Heart right ventricle (tissue), 16 donors: Measurements from ENCODE around the gene PLD1. TPM values are rescaled to one million over a fixed set of nuclear protein-coding genes. Genes with fewer than 3 reads are reported as not detected.

Experiments used
- ATAC-seq, 8 donors: fragments of 200-7000 bp; cut with Tn5 transposase; one replicate each; pipeline ENCODE4 v1.9.1; 2020; ENCODE audit warnings: mild to moderate bottlenecking in 8 of 8, moderate library complexity in 8 of 8, moderate number of reproducible peaks in 1 of 8
- DNase-seq, 2 donors: peaks; one replicate each; pipeline ENCODE4 v3.0.0-alpha.2; 2020
- H3K27ac ChIP-seq, 10 donors: fragments of 200-600 bp; sonication (generic) in 2 of 10; one replicate each; pipeline versions ENCODE4 v1.5.0 to v1.8.0; 2020 to 2022; ENCODE audit warnings: mild to moderate bottlenecking in 3 of 10
- H3K27me3 ChIP-seq, 7 donors: fragments of 200-600 bp; one replicate each; pipeline ENCODE4 v1.8.0; 2021 to 2022; ENCODE audit warnings: mild to moderate bottlenecking in 2 of 7
- H3K36me3 ChIP-seq, 9 donors: fragments of 200-600 bp; sonication (generic) in 1 of 9; one replicate each; pipeline versions ENCODE4 v1.5.0 to v1.8.0; 2020 to 2022; ENCODE audit warnings: mild to moderate bottlenecking in 2 of 9
- H3K4me1 ChIP-seq, 9 donors: fragments of 200-600 bp; sonication (generic) in 1 of 9; one replicate each; pipeline versions ENCODE4 v1.5.0 to v1.8.0; 2020 to 2022; ENCODE audit warnings: mild to moderate bottlenecking in 4 of 9
- H3K4me3 ChIP-seq, 10 donors: fragments of 200-600 bp; sonication (generic) in 2 of 10; one replicate each; pipeline versions ENCODE4 v1.5.0 to v1.8.0; 2020 to 2022; ENCODE audit warnings: mild to moderate bottlenecking in 7 of 10, moderate library complexity in 2 of 10
- H3K9me3 ChIP-seq, 11 donors: fragments of 200-600 bp in 10 of 11; sonication (generic) in 2 of 11; one replicate each; pipeline versions ENCODE4 v1.5.0 to v1.8.0; 2013 to 2022; ENCODE audit warnings: mild to moderate bottlenecking in 2 of 11, control low read depth in 1 of 11, moderate library complexity in 1 of 11
- WGBS, 2 donors: extraction: QIAGEN DNeasy Blood & Tissue Kit; methylation state at CpG; one replicate each; pipeline ENCODE4 v1.1.7; 2013; ENCODE audit warnings: inconsistent platforms in 1 of 2; 5-methylcytosine and 5-hydroxymethylcytosine counted together
- intact Hi-C, 10 donors: fragments of 100-400 bp; cut with DNase I; formaldehyde crosslinking; loops; one replicate each; pipeline versions ENCODE4 v1.11.1 to v1.14.2; 2022
- polyA plus RNA-seq, 2 donors: library from polyadenylated mRNA; stranded (reverse); fragments of 200-250 nt; gene quantifications; one replicate each; pipeline ENCODE4 v1.2.3, GENCODE V29; 2013
- total RNA-seq, 10 donors: library from RNA; stranded (reverse); fragmentation: NEBNext Ultra II Directional in 3 of 10; extraction: Animal tissue kit (Norgen Biotek cat#: 25700) in 3 of 10; gene quantifications; one replicate each; pipeline versions ENCODE4 v1.2.1 to v1.2.4, GENCODE V29; 2021 to 2023
- TF ChIP-seq, protein P1 (sequence below), 9 donors: fragments of 200-600 bp; sonication (generic) in 2 of 9; IDR thresholded peaks; one replicate each; pipeline versions ENCODE4 v1.5.0 to v1.8.0; 2021 to 2022; ENCODE audit warnings: antibody characterized with exemption in 9 of 9, mild to moderate bottlenecking in 5 of 9, moderate library complexity in 1 of 9
- donor health status: Arrhythmogenic right ventricular cardiomyopathy.
- donor health status: ischemic (EF 13 %, LVEDD 7.1; RV severe dilation, severe dysfunction).
- donor health status: healthy with polysubstance abuse.
- donor health status: DM: no; HTN: yes; CAD: no.
- donor health status: DM: no; HTN: no; CAD: no.
- donor health status: ischemic (EF 25% LVEDD 6.9; RV normal size, moderate dysfunction).
- donor health status: ischemic (EF 25% LVEDD 5.7; RV mildly dilated, moderate dysfunction).
- donor health status: healthy.
- donor health status: DM: yes; HTN: yes; CAD: no.
- donor health status: Ischemic cardiomyopathy.
- donor health status: ischemic (EF 35%, LVEDD 5.7; RV mildly dilated, moderate dysfunction).
- donor health status: nonischemic (EF 11% LVEDD 7.7; RV severe dilation, severe dysfunction).
- donor health status: DM: yes; HTN: yes; CAD: no.
- donor health status: PGD.
- donor health status: ischemic (EF 29% LVEDD 5.4; RV normal size, mild dysfunction).
- donor health status: nonischemic (EF 23%, LVEDD 6.1; RV moderate dilation, normal function).

Gene PLD1
- total and polyA plus RNA-seq, 12 donors: 10.5 to 83.3 (median 62.9) TPM

DNA sequence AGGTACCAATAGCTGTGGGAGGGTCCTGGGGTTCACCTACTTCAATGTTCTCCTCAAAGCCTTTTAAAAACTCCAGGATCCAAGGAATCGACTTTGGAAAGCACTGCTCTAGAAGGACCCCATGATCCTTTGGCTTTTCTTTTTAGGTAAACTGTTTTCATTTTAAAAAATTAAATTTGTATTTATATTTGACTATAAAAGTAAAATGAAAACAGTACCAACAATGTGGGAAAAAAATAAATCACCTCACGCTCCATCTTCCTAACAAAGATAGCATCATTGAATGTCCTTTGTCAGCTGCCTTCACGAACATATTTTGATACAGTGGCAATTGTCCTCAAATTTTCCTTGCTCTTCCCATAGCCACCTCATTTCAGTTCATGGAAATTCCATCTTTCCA lies 127.5 kb downstream of the PLD1 start:
- TF ChIP-seq, protein P1, sequence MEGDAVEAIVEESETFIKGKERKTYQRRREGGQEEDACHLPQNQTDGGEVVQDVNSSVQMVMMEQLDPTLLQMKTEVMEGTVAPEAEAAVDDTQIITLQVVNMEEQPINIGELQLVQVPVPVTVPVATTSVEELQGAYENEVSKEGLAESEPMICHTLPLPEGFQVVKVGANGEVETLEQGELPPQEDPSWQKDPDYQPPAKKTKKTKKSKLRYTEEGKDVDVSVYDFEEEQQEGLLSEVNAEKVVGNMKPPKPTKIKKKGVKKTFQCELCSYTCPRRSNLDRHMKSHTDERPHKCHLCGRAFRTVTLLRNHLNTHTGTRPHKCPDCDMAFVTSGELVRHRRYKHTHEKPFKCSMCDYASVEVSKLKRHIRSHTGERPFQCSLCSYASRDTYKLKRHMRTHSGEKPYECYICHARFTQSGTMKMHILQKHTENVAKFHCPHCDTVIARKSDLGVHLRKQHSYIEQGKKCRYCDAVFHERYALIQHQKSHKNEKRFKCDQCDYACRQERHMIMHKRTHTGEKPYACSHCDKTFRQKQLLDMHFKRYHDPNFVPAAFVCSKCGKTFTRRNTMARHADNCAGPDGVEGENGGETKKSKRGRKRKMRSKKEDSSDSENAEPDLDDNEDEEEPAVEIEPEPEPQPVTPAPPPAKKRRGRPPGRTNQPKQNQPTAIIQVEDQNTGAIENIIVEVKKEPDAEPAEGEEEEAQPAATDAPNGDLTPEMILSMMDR (IDR thresholded peaks at IDR 0.05): no peak

DNA sequence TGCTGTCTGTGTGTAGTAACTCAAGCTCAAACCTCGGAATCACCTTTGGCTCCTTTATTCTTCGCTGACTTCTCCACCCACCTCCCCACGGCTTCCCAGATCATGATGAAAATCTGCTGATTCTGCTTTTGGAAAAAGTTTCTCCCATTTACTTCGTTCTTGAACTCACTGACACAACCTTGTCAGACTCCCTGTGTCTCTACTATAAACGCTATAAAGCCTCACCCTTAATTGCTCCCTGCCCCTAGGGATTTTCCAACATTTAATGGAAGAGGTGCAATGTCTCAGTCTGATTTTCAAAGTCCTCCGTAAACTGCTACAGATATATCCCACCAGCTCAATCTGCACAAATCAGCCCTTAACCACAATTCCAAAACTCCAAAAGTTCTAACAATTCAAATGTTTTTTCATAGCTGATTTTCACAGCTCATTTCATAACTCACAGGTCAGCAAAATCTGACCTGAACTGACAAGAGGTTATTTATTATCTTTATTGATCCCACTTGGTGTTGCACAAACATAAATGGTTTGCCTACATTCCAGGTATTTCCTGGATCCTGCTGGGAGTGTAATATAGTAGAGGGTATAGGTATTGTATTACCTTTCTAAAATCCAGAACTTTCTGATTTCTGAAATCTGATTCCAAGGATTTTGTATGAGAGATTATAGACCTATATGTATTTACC lies 129.4 kb downstream of the PLD1 start:
- Histone ChIP-seq H3K36me3 (peaks cover 0 to 66% (median 0%) of the 10 kb centered on the region in 9 donors), H3K27ac (no peak overlapping the region), H3K27me3 (no peaks in the 10 kb centered on the region), H3K9me3 (no peaks in the 10 kb centered on the region), H3K4me1 (peaks cover 0 to 9% (median 0%) of the 10 kb centered on the region in 9 donors), H3K4me3 (no peak overlapping the region)
- intact Hi-C loops: no loop called here
- TF ChIP-seq, protein P1 (IDR thresholded peaks at IDR 0.05): no peak
- no peak for ATAC-seq
- no peak for DNase-seq
- 92 to 93% methylated on average over 6 of the region's 6 CpGs for WGBS, 2 donors

More for the DNA sequence above, 127.5 kb downstream of the PLD1 start:
- Histone ChIP-seq H3K4me1 (peaks cover 0 to 6% (median under 1%) of the 10 kb centered on the region in 9 donors), H3K4me3 (no peak overlapping the region), H3K27me3 (no peaks in the 10 kb centered on the region), H3K27ac (no peak overlapping the region), H3K9me3 (no peaks in the 10 kb centered on the region), H3K36me3 (peaks cover 0 to 67% (median 5%) of the 10 kb centered on the region in 9 donors)
- 93% methylated on average over 3 of the region's 3 CpGs for WGBS, 2 donors
- no peak for ATAC-seq
- no peak for DNase-seq
- intact Hi-C loops: no loop called here

GRCh38 chr3:171678971-171679492 lies 131.3 kb downstream of the PLD1 start:
- DNase-seq: no peak
- peaks cover 0 to 52% (median 0%) of the 10 kb centered on the region in 9 donors for H3K36me3 ChIP-seq
- peaks cover 0 to 12% (median 0%) of the 10 kb centered on the region in 9 donors for H3K4me1 ChIP-seq
- WGBS, 2 donors: 96% methylated on average over 3 of the region's 3 CpGs
- ATAC-seq: no peak
- TF ChIP-seq, protein P1 (IDR thresholded peaks at IDR 0.05): no peak
- H3K4me3 ChIP-seq: no peak overlapping the region
- intact Hi-C loops: no loop called here
- no peak overlapping the region for H3K27ac ChIP-seq
- no peaks in the 10 kb centered on the region for H3K9me3 ChIP-seq
- no peaks in the 10 kb centered on the region for H3K27me3 ChIP-seq

GRCh38 chr3:171677706-171678105 lies 132.6 kb downstream of the PLD1 start:
- H3K9me3 ChIP-seq: no peaks in the 10 kb centered on the region
- H3K4me3 ChIP-seq: no peak overlapping the region
- no peak overlapping the region for H3K27ac ChIP-seq
- TF ChIP-seq, protein P1 (IDR thresholded peaks at IDR 0.05): no peak
- no peaks in the 10 kb centered on the region for H3K27me3 ChIP-seq
- 91 to 93% methylated on average over 1 of the region's 1 CpG for WGBS, 2 donors
- H3K36me3 ChIP-seq: peaks cover 0 to 57% (median 4%) of the 10 kb centered on the region in 9 donors
- intact Hi-C loops: no loop called here
- H3K4me1 ChIP-seq: peaks cover 0 to 17% (median 0%) of the 10 kb centered on the region in 9 donors
- DNase-seq (no peak), ATAC-seq (no peak)
